HUES64 (cell line): ENCODE measurements around the gene FOXN3.
A peak's percentile ranks its signal among the peaks of the same experiment; 100 is the strongest.

Experiments used
- H3K27ac ChIP-seq: 2 replicates; pipeline ENCODE4 v1.7.0; 2013; ENCODE audit warnings: low read depth, low read length, inconsistent platforms
- H3K27me3 ChIP-seq: 2 replicates; pipeline ENCODE4 v1.6.1; 2013; ENCODE audit warnings: mild to moderate bottlenecking, low read length; ENCODE audit not compliant: insufficient read depth
- H3K36me3 ChIP-seq: 2 replicates; pipeline ENCODE4 v1.6.1; 2013; ENCODE audit warnings: mild to moderate bottlenecking, low read length; ENCODE audit not compliant: insufficient read depth
- H3K4me1 ChIP-seq: 2 replicates; pipeline ENCODE4 v1.6.1; 2013; ENCODE audit warnings: mild to moderate bottlenecking, low read length, moderate library complexity; ENCODE audit not compliant: insufficient read depth
- H3K4me3 ChIP-seq: 2 replicates; pipeline ENCODE4 v1.5.1; 2013; ENCODE audit warnings: mild to moderate bottlenecking, low read length, moderate library complexity
- H3K9ac ChIP-seq: 2 replicates; pipeline ENCODE4 v1.6.1; 2013; ENCODE audit warnings: mild to moderate bottlenecking, low read depth, low read length
- H3K9me3 ChIP-seq: 2 replicates; pipeline ENCODE4 v1.6.1; 2013; ENCODE audit warnings: low read depth, low read length; ENCODE audit not compliant: insufficient read depth
- WGBS: fragments of 150-250, 120-280 bp; methylation state at CpG from one replicate; pipeline ENCODE4 v1.1.7; 2013; ENCODE audit warnings: missing lambda C conversion rate; 5-methylcytosine and 5-hydroxymethylcytosine counted together

Gene FOXN3

DNA sequence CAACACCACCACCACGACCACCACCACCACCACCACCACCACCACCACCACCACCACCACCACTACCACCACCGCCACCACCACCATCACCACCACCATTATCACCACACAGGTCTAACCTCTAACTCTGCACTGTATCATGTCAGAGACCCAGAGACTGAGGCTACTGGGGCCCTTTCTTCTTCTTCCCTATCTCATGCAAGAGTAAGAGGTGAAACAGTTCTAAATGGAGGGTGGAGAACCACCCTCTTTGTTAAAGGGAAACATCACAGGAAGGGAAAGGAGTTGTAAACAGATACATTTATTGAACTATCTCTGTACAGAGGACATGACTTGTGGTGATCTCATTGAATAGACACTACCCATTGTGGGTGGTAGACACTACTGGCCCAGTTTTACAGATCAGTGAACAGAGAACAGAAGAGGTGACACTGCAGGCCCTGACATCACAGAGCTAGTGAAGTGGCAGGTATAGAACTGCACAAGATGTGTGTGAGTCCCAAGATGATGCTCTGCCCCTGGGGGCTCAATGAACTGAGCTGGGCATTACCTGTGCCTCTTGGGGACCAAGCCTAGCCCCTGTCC, 91.6 kb downstream of the FOXN3 start:
- Histone ChIP-seq H3K4me3 (no peak overlapping the region), H3K9ac (no peak overlapping the region), H3K27ac (no peak overlapping the region), H3K36me3 (peaks cover 29% of the 10 kb centered on the region), H3K9me3 (no peaks in the 10 kb centered on the region), H3K27me3 (no peaks in the 10 kb centered on the region), H3K4me1 (peaks cover 11% of the 10 kb centered on the region)
- WGBS, result 92% methylated on average over 2 of the region's 2 CpGs

GRCh38 chr14:89324501-89325298, 92.3 kb downstream of the FOXN3 start:
- Histone ChIP-seq H3K4me1 (peaks cover 6% of the 10 kb centered on the region; the same call in 1 of the 2 replicates), H3K27me3 (no peaks in the 10 kb centered on the region), H3K9me3 (peaks cover 6% of the 10 kb centered on the region; the same call in 1 of the 2 replicates), H3K27ac (no peak overlapping the region), H3K9ac (no peak overlapping the region), H3K4me3 (no peak overlapping the region), H3K36me3 (peaks cover 36% of the 10 kb centered on the region)
- 98% methylated on average over 8 of the region's 9 CpGs for whole genome bisulfite sequencing

DNA sequence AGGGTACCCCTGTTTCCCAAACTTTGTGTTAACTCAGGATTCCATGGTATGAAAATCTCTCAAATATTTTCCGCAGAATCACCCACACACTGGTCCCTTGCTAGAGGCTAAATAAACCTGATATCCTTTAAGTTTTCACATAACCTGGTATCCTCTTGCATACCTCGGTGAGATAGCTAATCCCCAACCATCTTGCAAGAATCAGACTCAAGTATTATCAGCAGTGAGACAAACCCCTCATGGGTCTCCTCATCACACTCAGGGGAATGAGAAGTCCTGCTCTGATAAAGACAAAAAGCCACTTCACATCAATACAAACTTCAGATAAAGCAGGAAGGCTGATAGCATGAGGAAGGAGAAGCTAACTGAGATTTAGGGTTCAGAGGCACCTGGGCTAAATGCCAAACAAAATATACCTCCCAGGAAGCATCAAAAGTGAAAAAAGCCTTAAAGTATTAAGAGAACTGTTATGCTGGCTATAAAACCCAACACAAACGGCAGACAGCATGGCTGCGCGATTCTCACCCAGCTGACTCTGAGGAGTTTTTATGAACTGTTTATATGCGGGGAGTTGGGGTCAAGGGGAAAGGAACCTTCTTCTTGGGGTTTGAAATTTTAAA, 96.5 kb downstream of the FOXN3 start:
- Histone ChIP-seq H3K36me3 (peaks cover 34% of the 10 kb centered on the region), H3K9me3 (peaks cover 12% of the 10 kb centered on the region; the same call in 1 of the 2 replicates)

GRCh38 chr14:89319687-89320086, 97.3 kb downstream of the FOXN3 start:
- Histone ChIP-seq H3K36me3 (peaks cover 30% of the 10 kb centered on the region), H3K9ac (no peak overlapping the region), H3K4me3 (no peak overlapping the region), H3K9me3 (peaks cover 12% of the 10 kb centered on the region; the same call in 1 of the 2 replicates), H3K4me1 (peaks cover 10% of the 10 kb centered on the region), H3K27me3 (no peaks in the 10 kb centered on the region), H3K27ac (no peak overlapping the region)
- 98% methylated on average over 4 of the region's 4 CpGs for WGBS

More for the DNA sequence above, 96.5 kb downstream of the FOXN3 start:
- WGBS, result 85% methylated on average over 6 of the region's 6 CpGs
- Histone ChIP-seq H3K4me1 (peaks cover 10% of the 10 kb centered on the region), H3K4me3 (no peak overlapping the region), H3K27ac (no peak overlapping the region), H3K9ac (no peak overlapping the region), H3K27me3 (no peaks in the 10 kb centered on the region)

DNA sequence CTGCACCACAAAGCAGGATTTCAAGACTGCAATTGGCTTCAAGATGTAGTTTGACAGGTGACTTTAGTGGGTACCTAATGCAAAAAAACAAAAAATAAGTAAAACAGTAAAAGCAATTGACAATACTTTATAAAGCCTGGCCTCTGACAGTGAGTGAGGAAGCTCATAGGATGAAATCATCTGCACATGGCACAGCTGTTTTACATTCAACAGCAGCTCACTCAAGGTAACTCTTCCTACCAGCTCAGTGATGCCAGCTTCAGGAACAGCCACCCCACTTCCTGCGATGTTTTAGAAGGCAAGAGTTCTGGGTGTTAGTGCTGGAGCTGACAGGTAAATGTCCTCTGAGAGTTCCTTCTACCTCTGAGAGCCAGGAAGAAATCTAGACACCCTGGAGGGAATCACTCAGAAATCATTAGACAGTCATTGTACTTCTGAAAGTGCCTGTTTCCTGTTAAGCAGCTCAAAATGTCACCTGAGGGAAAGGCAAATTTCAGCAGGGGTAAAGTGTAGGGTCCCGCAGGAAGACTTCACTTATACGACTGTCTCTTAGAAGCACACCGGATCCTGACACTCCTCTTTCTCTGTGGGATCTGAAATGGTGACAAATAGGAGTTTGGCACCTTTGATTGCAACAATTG, 99.9 kb downstream of the FOXN3 start:
- Histone ChIP-seq H3K27me3 (no peaks in the 10 kb centered on the region), H3K36me3 (peaks cover 28% of the 10 kb centered on the region), H3K4me3 (no peak overlapping the region), H3K9me3 (peaks cover 12% of the 10 kb centered on the region; the same call in 1 of the 2 replicates), H3K27ac (no peak overlapping the region), H3K9ac (no peak overlapping the region), H3K4me1 (peaks cover 10% of the 10 kb centered on the region)
- WGBS, result 90% methylated on average over 4 of the region's 4 CpGs

DNA sequence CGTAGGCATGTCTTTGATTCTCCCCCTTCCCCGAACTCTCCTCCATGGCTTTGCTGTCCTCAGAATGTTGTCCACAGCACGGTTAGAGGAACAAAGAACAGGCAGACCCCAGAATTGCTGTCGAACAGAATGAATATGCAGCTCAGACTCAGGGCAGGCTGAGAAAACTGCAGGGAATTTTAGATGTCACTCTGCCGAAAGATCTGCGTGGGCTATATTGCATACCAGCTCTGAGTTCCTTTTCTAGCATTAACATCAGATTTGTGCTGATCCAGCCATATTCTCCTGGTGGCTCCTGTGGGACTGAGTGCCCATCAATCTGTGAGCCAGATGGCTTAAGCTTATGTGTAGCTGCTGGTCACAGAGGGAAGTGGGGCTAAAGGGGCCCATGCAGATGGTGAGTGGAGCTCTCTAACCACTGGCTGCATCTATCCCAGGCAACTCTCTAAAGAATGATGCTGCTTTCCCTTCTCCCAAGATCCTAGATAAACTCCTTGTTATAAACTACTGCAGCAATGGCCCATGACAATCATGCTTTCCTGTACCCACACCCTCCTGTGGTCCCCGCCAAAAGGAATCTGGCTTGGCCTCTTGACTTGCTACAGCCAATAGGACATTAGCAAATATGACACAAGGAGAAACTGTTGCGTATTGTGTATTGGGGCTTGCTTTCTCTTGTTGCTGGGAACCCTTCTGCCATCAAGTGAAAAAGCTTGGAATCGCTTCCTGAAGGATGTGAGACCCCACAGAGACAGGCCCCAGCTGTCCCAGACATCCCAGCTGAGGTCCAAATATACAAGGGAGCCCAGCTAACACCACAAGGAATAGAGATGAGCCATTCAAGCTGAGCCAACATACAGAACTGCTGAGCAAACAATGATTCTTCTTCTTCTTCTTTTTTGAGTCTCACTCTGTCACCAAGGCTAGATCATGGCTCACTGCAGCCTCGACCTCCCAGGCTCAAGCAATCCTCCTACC, 101.3 kb downstream of the FOXN3 start:
- Histone ChIP-seq H3K9me3 (peaks cover 12% of the 10 kb centered on the region; the same call in 1 of the 2 replicates), H3K4me3 (no peak overlapping the region), H3K27ac (no peak overlapping the region), H3K27me3 (no peaks in the 10 kb centered on the region), H3K36me3 (peaks cover 24% of the 10 kb centered on the region), H3K9ac (no peak overlapping the region), H3K4me1 (peaks cover 10% of the 10 kb centered on the region)
- WGBS, result 90% methylated on average over 10 of the region's 10 CpGs

DNA sequence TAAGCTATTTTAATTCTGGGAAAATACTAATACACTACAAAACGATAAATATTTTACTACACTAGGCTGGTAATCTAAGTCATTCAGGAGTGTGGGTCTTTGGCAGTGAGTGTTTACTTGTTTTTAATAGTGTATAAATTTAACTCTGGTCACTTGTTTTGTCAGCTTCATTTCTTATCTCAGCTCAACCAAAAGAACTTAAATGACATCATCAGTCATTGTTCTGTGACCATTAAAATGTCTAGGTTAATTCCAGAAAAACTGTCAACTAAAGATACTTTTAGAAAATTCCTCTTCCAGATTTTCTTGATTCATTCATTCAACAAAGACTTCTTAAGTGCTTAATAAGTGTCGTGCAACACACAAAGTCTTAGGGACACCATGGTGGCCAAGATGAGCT, 102.8 kb downstream of the FOXN3 start:
- Histone ChIP-seq H3K9me3 (peaks cover 1% of the 10 kb centered on the region; the same call in 1 of the 2 replicates), H3K36me3 (peaks cover 10% of the 10 kb centered on the region), H3K4me3 (no peak overlapping the region), H3K9ac (no peak overlapping the region), H3K27me3 (no peaks in the 10 kb centered on the region), H3K27ac (no peak overlapping the region), H3K4me1 (peaks cover 23% of the 10 kb centered on the region)
- 100% methylated on average over 1 of the region's 2 CpGs for WGBS

DNA sequence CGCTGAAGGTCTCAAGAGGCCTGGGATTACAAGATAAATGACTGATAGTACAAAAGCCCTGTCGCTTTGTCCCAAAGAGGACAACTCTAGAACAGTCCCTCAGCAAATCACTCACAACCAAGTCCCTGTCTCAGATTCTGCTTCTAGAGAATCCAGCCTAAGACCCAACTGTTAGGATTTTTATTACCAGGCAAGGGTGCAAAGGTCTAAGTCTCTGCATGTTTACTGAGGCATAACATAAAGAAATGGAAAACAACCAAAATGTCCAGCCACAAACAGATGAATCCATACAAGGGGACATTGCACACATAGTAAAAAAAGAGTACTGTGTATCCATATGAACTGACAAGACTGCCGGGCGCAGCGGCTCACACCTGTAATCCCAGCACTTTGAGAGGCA, 104.1 kb downstream of the FOXN3 start:
- Histone ChIP-seq H3K36me3 (no peaks in the 10 kb centered on the region), H3K9ac (no peak overlapping the region), H3K4me3 (no peak overlapping the region), H3K9me3 (no peaks in the 10 kb centered on the region), H3K27ac (no peak overlapping the region), H3K27me3 (no peaks in the 10 kb centered on the region), H3K4me1 (peaks cover 34% of the 10 kb centered on the region)
- 94% methylated on average over 5 of the region's 5 CpGs for WGBS

DNA sequence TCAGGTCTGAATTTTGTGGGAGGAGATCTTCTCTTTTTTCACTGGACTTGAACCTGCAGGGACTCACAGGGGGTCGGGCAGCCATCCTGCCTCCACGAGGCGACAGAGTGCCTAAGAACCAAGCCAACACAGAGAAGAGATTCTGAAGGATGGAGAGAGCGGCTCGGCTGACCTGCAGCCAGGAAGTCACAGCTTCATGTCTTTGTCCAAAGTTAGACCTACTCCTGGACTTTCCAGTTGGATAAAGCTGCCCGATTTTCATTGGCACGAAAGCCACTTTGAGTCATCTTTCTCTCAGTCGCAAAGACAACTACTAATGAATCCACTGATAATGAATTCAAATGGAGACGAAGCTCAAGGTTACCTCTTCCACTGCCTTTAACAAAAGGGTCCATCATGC, 106.8 kb downstream of the FOXN3 start:
- no peaks in the 10 kb centered on the region for H3K27me3 ChIP-seq
- H3K9ac ChIP-seq, result no peak overlapping the region
- H3K9me3 ChIP-seq, result no peaks in the 10 kb centered on the region
- peaks cover 47% of the 10 kb centered on the region for H3K4me1 ChIP-seq
- no peaks in the 10 kb centered on the region for H3K36me3 ChIP-seq
- H3K4me3 ChIP-seq, result no peak overlapping the region
- 80% methylated on average over 9 of the region's 9 CpGs for WGBS
- H3K27ac ChIP-seq, result peak overlapping the region; percentile 38; the same call in 1 of the 2 replicates

DNA sequence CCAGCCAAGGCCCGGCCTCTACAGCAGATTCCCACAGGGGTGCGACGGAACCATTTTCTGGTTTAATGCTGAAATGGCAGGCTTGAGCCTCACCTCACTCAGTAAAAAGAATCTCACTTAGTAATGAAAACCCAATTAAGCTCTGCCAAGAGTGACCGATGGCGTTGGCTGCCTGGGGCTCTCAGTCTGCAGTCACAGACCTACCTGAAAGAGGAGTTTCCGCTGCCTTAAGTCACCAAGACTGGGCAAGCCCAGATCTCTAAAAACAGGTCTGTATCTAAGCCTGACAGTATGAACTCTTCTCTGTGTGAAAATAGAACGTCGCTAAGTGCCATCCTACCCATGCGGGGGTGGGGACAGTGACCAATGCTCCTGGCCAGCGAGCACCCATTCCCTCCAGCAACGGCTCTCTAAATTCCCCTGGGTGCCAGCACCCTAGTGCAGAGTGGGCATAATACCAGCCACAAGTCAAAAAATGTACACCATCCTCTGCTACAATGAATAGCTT, 107.3 kb downstream of the FOXN3 start:
- Histone ChIP-seq H3K9ac (no peak overlapping the region), H3K9me3 (no peaks in the 10 kb centered on the region), H3K4me3 (no peak overlapping the region), H3K4me1 (peaks cover 52% of the 10 kb centered on the region), H3K36me3 (no peaks in the 10 kb centered on the region), H3K27me3 (no peaks in the 10 kb centered on the region), H3K27ac (peak overlapping the region; percentile 38; the same call in 1 of the 2 replicates)
- WGBS, result 80% methylated on average over 11 of the region's 11 CpGs
